GM12801 (cell line): Measurements from ENCODE around the gene NDUFS2.

Experiments
- CTCF ChIP-seq: IDR thresholded peaks from one replicate; pipeline ENCODE4 v1.5.1; 2011; ENCODE audit warnings: control low read depth; ENCODE audit not compliant: insufficient read length; ENCODE audit errors: extremely low read depth

NDUFS2 gene

GRCh38 chr1:161219078-161219892 is 17.1 kb downstream of the NDUFS2 start:
- no peak for TF ChIP-seq CTCF

GRCh38 chr1:161220002-161220401 is 17.8 kb downstream of the NDUFS2 start:
- TF ChIP-seq CTCF, result no peak

GRCh38 chr1:161222175-161223019 is 20.2 kb downstream of the NDUFS2 start:
- no peak for TF ChIP-seq CTCF

- TF ChIP-seq CTCF, result no peak
Observed at GRCh38 chr1:161223805-161224694, 21.9 kb downstream of the NDUFS2 start.

- TF ChIP-seq CTCF, result no peak
Observed at GRCh38 chr1:161225178-161225533, 23.0 kb downstream of the NDUFS2 start.

DNA sequence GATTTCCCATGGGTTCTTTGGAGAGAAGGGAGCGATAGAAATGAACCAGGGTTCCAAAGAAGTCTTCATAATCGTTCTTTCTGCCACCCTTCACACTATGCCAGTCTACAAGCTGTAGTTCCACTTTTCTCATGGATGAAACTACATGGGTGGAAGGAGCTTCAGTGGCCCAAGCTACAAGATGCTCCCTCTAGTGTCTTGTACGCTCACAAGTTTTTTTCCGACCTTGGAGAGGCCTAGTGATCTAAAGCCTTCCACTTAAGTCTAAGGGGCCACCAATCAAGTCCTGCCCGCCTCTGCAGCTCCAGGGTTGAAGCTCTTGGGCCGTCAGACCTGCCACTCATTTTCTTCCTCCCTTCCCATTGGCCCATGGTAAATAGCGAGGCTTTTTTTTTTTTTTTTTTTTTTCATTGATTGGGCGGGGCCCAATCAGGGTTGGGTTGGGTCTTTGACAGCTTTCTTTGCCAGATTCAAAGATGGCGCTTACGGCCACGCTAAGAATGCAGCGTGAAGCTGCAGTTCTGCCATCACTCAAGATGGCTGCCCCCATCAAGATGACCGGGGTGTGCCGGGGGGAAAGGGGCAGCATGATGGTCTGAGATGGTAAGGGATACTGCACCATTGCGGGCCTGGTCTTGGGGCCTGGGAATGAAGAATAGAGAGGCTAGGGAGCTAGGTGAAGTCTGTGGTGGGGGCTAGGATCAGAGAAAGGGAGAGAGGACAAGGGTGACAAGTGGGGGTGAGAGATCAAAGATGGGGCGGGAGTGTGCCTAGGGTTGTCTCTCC is 23.6 kb downstream of the NDUFS2 start, which contains the start of gene TOMM40L:
TSS of gene TOMM40L (plus strand) at position 527 of the 786 bp plus-strand sequence. CDS start 430 bp downstream, outside the sequence.
- no peak for TF ChIP-seq CTCF
